HG03442 (cell line): ENCODE data around the gene LYPLA2.
"Not testable (repeated sequence)": the region's sequence is repeated elsewhere in the genome, so short reads cannot be mapped to it uniquely, and the experiment has no call there.

Experiments
- ATAC-seq: cut with Tn5 transposase; IDR thresholded peaks from one replicate; pipeline ENCODE4 v1.9.1; 2021; ENCODE audit warnings: mild to moderate bottlenecking, moderate library complexity; ENCODE audit not compliant: unreplicated experiment

The LYPLA2 gene

DNA sequence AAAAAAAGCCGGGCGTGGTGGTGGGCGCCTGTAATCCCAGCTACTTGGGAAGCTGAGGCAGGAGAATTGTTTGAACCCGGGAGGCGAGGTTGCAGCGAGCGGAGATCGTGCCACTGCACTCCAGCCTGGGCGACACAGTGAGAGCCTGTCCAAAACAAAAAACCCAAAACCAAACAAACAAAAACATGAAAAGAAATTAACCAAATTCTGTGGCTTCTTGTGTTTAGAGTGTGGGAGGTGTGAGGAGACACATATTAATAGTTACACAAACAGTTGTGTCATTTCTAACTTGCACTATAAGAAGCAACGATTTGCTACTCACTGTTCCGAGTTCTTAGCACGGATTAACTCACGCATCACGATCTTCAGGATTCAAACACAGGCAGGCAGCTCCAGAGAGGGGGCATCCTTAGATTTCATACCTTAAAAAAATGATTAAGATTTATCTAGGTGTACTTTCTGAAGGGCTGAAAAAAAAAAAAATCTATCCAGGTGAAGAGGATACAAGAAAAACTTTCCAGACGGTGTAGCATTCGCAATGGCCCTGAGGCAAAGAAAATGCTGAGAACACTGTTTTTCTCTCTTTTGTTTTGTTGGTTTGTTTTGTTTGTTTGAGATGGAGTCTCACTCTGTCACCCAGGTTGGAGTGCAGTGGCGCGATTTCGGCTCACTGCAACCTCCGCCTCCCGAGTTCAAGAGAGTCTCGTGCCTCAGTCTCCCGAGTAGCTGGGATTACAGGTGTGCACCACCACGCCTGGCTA lies 35.0 kb downstream of the LYPLA2 start:
- ATAC-seq: peak; percentile 41

- not testable (repeated sequence) for ATAC-seq
These were observed 35.6 kb downstream of the LYPLA2 start for GRCh38 chr1:23826590-23826989.

GRCh38 chr1:23827717-23828116 lies 36.8 kb downstream of the LYPLA2 start:
- ATAC-seq: no peak

- not testable (repeated sequence) for ATAC-seq
These were observed 43.2 kb downstream of the LYPLA2 start for GRCh38 chr1:23834156-23834555.

DNA sequence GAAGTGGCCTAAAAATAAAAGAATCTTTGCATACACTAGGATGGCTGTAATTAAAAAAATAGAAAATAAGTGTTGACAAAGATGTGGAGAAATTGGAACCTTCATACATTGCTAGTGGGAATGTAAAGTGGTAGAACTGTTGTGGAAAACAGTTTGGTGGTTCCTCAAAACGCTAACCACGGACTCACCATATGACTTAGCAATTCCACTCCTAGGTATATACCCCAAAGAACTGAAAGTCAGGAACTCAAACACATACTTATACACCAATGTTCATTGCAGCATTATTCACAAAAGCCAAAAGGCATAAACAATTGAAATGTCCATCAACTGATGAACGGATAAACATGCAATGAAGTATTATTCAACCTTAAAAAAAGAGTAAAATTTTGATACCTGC lies 45.1 kb downstream of the LYPLA2 start:
- no peak for ATAC-seq

GRCh38 chr1:23837908-23838307 lies 47.0 kb downstream of the LYPLA2 start:
- ATAC-seq: no peak

- peak; percentile 45 for ATAC-seq
These were observed 47.5 kb downstream of the LYPLA2 start for GRCh38 chr1:23838401-23838866.

DNA sequence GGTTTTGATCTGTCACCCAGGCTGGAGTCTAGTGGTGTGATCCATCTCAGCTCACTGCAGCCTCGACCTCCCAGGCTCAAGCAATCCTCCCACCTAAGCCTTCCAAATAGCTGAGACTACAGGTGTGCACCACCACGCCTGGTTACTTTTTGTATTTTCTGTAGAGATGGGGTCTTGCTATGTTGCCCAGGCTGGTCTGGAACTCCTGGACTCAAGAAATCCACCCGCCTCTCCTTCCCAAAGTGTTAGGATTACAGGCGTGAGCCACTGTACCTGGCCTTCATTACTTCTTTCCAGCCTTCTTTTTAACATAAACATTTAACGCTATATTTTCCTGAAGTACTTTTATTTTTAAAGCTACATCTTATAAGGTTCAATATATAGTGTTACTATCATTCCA lies 52.7 kb downstream of the LYPLA2 start:
- no peak for ATAC-seq
